Skeletal muscle tissue (tissue), 4 donors: ENCODE measurements around the gene RPS14. TPM values are rescaled to one million over a fixed set of nuclear protein-coding genes. Genes with fewer than 3 reads are reported as not detected.
"Not testable (repeated sequence)": the region's sequence is repeated elsewhere in the genome, so short reads cannot be mapped to it uniquely, and the experiment has no call there.

Experiments used
- H3K27ac ChIP-seq: one replicate; pipeline ENCODE4 v1.7.0; 2013; ENCODE audit warnings: mild to moderate bottlenecking, low read depth, low read length, inconsistent platforms
- H3K27me3 ChIP-seq, 3 donors: one replicate each; pipeline ENCODE4 v1.7.0; 2013; ENCODE audit warnings: low read length in 3 of 3; ENCODE audit not compliant: control insufficient read depth in 3 of 3, insufficient read depth in 3 of 3
- H3K36me3 ChIP-seq, 3 donors: one replicate each; pipeline ENCODE4 v1.7.0; 2013; ENCODE audit warnings: low read length in 3 of 3; ENCODE audit not compliant: control insufficient read depth in 3 of 3, insufficient read depth in 3 of 3
- H3K4me1 ChIP-seq, 3 donors: one replicate each; pipeline ENCODE4 v1.7.0; 2013; ENCODE audit warnings: low read length in 3 of 3, mild to moderate bottlenecking in 3 of 3; ENCODE audit not compliant: control insufficient read depth in 3 of 3, insufficient read depth in 3 of 3
- H3K4me3 ChIP-seq, 3 donors: one replicate each; pipeline ENCODE4 v1.7.0; 2013; ENCODE audit warnings: low read length in 3 of 3
- H3K9ac ChIP-seq, 3 donors: one replicate each; pipeline ENCODE4 v1.7.0; 2013; ENCODE audit warnings: low read length in 3 of 3, mild to moderate bottlenecking in 3 of 3, moderate library complexity in 2 of 3, low read depth in 1 of 3
- H3K9me3 ChIP-seq, 3 donors: one replicate each; pipeline ENCODE4 v1.7.0; 2013; ENCODE audit warnings: low read length in 3 of 3; ENCODE audit not compliant: control insufficient read depth in 3 of 3
- total RNA-seq: library from RNA; depleted of rRNA; stranded (reverse); fragments of >200 nt; gene quantifications from one replicate; pipeline ENCODE4 v1.2.3, GENCODE V29; 2014
- donor health status: Osteomylitis.

Gene RPS14
- total RNA-seq, 1 donor from 2014 or later = 6,829 TPM

DNA sequence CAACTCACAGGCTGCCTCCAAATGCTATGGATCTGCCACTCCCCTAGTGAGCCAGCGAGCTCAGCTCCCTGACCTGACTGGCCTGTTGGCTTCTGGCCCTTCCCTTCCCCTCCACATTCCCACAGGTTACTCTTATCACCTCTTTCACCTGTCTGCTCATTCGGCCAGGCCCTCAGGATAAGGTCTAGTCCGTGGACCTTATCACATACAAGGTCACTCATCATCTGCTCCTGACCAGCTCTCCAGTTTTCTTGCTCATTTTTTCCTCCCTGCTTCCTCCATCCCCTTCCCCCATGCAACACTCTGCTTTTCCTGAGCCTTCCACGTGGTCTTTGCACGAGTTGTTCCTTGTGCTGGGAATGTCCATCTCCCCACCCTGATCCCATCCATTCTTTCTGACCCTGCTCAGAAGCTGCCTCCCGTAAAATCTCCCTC lies 32.5 kb upstream of the RPS14 start:
- Histone ChIP-seq H3K4me3 (no peak overlapping the region), H3K27ac (no peak overlapping the region), H3K36me3 (no peaks in the 10 kb centered on the region), H3K9ac (no peak overlapping the region), H3K4me1 (peaks cover 2 to 8% (median 7%) of the 10 kb centered on the region in 3 donors), H3K27me3 (no peaks in the 10 kb centered on the region), H3K9me3 (no peaks in the 10 kb centered on the region)

DNA sequence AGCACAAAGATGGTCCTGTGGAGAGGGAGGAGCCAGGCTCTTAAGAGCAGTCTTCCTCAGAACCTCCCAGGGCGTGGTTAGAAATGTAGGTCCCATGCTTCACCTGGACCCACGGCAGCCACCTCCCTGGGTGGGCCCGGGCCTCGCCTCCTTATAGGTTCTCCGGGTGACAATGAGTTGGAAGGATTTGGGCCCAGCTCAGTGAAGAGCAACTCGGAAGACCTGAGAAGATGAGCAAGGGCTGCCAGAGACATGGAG lies 32.1 kb upstream of the RPS14 start:
- H3K27ac ChIP-seq = no peak overlapping the region
- no peak overlapping the region for H3K9ac ChIP-seq
- no peaks in the 10 kb centered on the region for H3K9me3 ChIP-seq
- no peaks in the 10 kb centered on the region for H3K27me3 ChIP-seq
- no peaks in the 10 kb centered on the region for H3K36me3 ChIP-seq
- no peak overlapping the region for H3K4me3 ChIP-seq
- H3K4me1 ChIP-seq = peaks cover 0 to 6% (median 4%) of the 10 kb centered on the region in 3 donors

DNA sequence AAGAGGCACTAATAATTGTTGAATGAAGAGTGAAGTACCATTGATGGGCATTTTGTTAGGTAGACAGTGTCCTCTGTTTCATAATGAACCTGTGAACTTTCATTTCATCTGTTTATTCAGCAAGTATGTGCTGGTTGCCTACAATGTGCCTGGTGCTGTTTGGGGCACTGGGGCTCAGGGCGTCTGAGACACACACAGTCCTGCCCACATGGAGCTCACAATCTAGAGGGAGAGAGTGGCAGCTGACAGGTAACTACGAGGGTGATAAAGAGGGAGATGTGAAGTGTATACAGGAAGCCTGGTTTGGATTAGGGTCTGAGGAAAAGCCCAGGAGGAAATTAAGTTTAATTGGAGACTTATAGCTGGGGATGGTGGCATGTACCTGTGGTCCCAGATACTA lies 29.9 kb upstream of the RPS14 start:
- Histone ChIP-seq H3K4me3 (no peak overlapping the region), H3K36me3 (no peaks in the 10 kb centered on the region), H3K9me3 (no peaks in the 10 kb centered on the region), H3K27me3 (no peaks in the 10 kb centered on the region), H3K27ac (no peak overlapping the region), H3K4me1 (peaks cover 0 to 3% (median 0%) of the 10 kb centered on the region in 3 donors), H3K9ac (no peak overlapping the region)

DNA sequence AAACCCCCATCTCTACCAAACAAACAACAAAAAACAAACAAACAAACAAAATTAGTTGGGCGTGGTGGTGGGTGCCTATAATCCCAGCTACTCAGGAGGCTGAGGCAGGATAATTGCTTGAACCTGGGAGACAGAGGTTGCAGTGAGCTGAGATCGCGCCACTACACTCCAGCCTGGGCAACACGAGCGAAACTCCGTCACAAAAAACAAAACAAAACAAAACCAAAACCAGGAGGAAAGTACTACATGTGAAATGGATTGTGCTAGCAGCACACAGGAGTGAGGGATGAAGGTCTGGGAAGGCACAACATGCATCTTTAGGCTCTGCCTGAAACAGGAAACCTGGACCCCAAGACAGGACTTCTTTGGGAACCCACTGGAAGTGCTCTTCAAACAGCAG lies 27.0 kb upstream of the RPS14 start:
- H3K9ac ChIP-seq, H3K36me3 ChIP-seq, H3K4me3 ChIP-seq, H3K27ac ChIP-seq, H3K27me3 ChIP-seq, H3K4me1 ChIP-seq, H3K9me3 ChIP-seq: not testable (repeated sequence)

DNA sequence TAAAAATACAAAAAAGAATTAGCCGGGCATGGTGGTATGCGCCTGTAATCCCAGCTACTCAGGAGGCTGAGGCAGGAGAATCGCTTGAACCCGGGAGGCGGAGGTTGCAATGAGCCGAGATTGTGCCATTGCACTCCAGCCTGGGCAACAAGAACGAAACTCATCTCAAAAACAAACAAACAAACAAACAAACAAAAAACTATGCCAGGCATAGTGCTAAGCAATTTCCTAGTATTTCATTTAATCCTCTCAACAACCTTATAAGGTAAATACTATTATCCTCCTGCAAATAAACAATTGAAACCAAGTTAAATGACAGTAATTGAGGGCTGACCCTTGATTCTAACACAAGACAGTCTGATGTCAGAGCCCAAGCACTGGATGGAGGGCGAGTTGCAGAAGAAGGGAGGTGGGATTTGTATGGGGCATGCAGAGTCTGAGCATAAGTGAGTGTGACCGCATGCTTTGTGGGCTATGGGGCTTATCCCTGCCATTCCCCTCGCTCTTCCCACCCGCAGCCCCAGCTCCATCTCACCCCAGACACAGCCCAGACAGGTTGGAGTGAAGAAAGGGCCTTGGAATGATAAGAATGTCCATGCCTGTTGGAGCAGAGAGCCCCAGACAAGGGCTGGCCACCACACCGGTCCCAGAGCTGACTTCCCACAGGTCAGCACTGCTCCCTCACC lies 24.3 kb upstream of the RPS14 start:
- Histone ChIP-seq H3K4me1 (peaks cover 0 to 3% (median 2%) of the 10 kb centered on the region in 3 donors), H3K4me3 (no peak overlapping the region), H3K9me3 (no peaks in the 10 kb centered on the region), H3K36me3 (no peaks in the 10 kb centered on the region), H3K9ac (no peak overlapping the region), H3K27me3 (no peaks in the 10 kb centered on the region), H3K27ac (no peak overlapping the region)

DNA sequence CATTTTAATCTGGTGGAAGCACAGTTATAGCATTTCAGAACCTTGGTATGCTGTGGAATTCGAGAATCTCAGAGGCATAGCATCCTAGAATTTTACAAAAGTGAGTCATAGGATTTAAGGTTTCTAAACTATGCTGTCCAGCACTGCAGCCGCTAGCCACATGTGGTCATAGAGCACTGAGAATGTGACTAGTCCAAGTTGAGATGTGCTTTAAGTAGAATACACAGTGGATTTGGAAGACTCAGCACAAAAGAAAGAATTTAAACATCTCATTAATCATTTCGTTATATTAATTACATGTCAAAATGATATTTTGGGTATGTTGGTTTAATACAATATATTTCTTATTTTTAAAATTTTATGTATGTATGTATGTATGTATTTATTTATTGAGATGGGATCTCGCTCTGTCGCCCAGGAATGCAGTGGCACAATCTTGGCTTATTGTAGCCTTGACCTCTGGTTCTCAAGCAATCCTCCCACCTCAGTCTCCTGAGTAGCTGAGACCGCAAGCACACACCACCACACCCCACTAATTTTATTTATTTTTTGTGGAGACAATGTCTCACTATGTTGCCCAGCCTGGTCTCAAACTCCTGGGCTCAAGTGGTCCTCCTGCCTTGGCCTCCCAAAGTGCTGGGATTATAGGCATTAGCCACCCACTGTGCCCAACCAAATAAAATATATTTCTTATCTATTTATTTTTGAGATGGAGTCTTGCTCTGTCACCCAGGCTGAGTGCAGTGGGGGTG lies 20.4 kb upstream of the RPS14 start:
- H3K27ac ChIP-seq = no peak overlapping the region
- no peaks in the 10 kb centered on the region for H3K27me3 ChIP-seq
- peaks cover 0 to 10% (median 5%) of the 10 kb centered on the region in 3 donors for H3K4me1 ChIP-seq
- H3K4me3 ChIP-seq = no peak overlapping the region
- H3K36me3 ChIP-seq = no peaks in the 10 kb centered on the region
- H3K9me3 ChIP-seq = no peaks in the 10 kb centered on the region
- H3K9ac ChIP-seq = no peak overlapping the region

DNA sequence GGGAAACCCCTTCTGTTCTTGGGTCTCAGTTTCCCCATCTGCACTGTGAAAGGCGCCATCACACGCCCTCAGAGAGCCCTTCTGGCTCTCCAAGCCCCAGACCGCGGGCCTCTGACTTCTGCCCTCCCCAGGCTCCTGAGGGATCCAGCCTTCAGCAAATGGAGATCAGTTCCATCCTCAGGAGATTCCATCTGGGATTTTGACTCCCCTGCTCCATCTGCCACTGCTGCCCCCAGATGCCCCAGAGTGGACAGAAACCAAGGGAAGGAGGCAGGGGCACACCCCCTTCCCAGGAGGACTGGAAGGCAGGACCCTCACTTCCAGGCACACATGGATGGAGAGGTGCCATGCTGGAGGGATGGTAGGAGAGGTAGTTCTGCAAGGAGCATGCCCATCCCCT lies 18.7 kb upstream of the RPS14 start:
- Histone ChIP-seq H3K36me3 (no peaks in the 10 kb centered on the region), H3K9me3 (no peaks in the 10 kb centered on the region), H3K4me3 (no peak overlapping the region), H3K27ac (no peak overlapping the region), H3K4me1 (peaks cover 3 to 14% (median 10%) of the 10 kb centered on the region in 3 donors), H3K27me3 (no peaks in the 10 kb centered on the region), H3K9ac (no peak overlapping the region)

DNA sequence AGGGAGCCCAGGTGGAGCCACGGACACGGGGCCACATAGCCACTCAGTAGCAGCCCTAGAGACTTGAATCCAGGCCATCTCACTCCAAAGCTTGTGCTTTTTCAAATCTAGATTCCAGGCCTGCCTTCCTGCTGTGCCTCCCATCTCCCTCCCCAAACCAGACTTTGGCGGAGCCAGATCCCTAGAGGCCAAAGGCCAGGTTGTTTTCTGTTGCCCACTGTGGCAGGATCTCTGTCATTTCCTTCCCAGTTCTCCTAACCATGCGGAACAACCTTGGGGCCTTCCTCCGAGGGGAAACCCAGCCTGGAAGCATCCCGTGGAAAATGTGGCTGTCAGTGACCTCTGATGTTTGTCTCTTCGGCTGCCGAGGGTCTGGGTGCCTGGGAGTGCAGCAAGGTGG lies 16.4 kb upstream of the RPS14 start:
- H3K9me3 ChIP-seq = no peaks in the 10 kb centered on the region
- H3K4me1 ChIP-seq = peaks cover 10 to 17% (median 15%) of the 10 kb centered on the region in 3 donors
- peak overlapping the region; percentile 29 for H3K27ac ChIP-seq
- no peaks in the 10 kb centered on the region for H3K36me3 ChIP-seq
- no peak overlapping the region for H3K4me3 ChIP-seq
- no peaks in the 10 kb centered on the region for H3K27me3 ChIP-seq
- no peak overlapping the region for H3K9ac ChIP-seq

DNA sequence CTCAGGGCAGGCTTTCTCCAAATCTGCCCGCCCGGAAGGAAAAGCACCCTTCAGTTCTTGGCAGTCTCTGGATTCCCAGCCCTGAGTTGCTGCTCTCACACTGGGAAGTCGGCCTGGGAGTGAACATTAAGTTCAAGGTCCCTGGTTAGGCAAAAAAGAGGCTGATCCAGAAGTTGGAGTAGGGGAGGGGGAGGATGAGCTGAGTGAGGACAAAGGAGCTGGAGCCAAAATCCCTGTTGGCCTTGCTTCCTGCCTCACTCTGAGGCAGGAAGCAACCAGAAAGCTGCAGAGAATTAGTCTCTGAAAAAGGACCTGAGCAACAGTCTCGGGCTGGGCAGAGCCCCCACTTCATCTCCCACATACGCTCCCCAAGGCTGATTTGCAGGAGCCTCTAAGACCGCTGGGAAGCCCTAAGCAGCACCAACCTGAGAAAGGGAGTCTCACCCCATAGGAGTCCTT lies 15.0 kb upstream of the RPS14 start:
- Histone ChIP-seq H3K27ac (no peak overlapping the region), H3K4me1 (peaks cover 16 to 24% (median 21%) of the 10 kb centered on the region in 3 donors), H3K9me3 (no peaks in the 10 kb centered on the region), H3K27me3 (no peaks in the 10 kb centered on the region), H3K36me3 (no peaks in the 10 kb centered on the region), H3K9ac (peak overlapping the region in 2 of 3 donors; percentile 21 to 57), H3K4me3 (no peak overlapping the region)

DNA sequence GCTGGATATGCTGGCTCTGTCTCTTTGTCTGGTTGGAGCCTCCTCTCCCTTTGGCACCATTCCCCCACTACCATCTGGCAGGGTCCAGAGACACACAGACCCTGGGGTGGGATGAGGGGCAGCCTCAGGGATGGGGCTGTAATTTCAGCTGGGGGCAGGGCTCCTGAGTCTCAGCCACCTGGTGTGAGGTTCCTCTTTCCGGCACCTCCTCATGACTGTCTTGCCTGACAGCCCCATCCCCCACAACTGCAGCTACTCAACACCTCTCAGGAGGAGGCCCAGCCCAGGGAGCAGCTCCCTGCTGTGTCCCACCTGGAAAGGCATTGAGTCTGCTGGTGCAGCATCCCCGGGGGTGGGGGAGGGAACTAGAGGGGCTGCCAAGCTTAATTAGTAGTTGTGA lies 11.7 kb upstream of the RPS14 start:
- H3K27me3 ChIP-seq = no peaks in the 10 kb centered on the region
- H3K27ac ChIP-seq = peak overlapping the region; percentile 44
- peaks cover 21 to 29% (median 27%) of the 10 kb centered on the region in 3 donors for H3K4me1 ChIP-seq
- H3K9me3 ChIP-seq = no peaks in the 10 kb centered on the region
- no peak overlapping the region for H3K4me3 ChIP-seq
- H3K36me3 ChIP-seq = no peaks in the 10 kb centered on the region
- H3K9ac ChIP-seq = peak overlapping the region in 1 of 3 donors; percentile 50
